ENCODE measurements around the gene LANCL2.
"Not testable (repeated sequence)": the region's sequence is repeated elsewhere in the genome, so short reads cannot be mapped to it uniquely, and the experiment has no call there.

LANCL2 gene

DNA sequence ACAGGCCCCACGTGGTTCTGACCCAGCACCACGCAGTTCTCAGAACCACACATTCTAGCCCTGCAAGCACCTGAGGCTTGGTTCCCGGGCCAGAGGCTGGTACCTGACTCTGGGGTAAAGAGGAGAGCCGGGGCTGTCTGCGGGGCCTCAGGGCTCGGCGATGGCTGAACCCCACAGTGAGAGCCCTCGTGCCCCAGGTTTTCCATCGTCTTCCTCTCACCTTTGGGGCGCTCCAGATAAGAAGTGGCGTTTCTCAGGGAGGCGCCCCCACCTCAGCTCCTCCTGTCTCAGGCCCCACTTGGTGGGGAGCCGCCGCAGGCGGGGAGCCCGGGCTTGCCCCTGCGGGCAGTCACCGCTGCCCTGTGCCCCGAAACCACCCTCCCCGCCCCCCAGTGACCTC is 2.2 kb upstream of the LANCL2 start:
- no peak for DNase-seq

DNA sequence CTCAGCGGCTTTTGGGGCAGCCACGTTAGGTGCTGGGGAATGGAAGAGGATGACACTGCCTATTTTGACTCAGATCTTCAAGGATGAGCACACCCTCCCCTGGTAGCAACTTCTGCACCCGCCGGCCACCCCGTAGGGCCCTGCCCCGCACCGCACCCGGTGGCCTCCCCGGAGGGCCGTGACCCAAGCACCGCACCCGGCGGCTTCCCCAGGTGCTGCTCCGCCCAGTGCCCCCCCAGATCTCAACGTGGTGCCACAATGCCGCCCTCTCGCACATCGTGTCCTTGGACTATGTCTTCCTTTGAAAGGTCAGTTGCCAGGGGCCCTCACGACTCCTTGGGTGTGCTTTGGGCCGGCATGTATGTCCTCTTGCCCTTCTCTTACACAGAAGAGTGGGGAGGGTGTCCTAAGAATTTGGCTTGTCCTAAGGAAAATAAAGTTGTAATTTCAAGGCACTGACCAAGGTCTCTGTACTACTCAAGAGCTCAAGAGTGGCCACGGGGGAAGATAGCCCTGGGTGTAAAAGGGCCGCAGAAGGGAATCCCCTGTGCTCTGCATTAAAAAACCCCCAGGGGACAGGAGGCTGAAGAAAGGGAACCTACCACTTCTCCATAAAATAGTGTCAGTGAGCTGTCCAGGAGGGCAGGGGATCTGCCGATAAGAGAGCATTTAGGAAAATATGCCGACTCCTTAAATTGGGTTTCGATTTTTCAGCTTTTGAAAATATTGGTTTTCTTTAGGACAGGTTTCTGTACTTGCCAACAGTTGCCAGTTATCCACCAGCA is 1.6 kb upstream of the LANCL2 start:
- DNase-seq: no peak

DNA sequence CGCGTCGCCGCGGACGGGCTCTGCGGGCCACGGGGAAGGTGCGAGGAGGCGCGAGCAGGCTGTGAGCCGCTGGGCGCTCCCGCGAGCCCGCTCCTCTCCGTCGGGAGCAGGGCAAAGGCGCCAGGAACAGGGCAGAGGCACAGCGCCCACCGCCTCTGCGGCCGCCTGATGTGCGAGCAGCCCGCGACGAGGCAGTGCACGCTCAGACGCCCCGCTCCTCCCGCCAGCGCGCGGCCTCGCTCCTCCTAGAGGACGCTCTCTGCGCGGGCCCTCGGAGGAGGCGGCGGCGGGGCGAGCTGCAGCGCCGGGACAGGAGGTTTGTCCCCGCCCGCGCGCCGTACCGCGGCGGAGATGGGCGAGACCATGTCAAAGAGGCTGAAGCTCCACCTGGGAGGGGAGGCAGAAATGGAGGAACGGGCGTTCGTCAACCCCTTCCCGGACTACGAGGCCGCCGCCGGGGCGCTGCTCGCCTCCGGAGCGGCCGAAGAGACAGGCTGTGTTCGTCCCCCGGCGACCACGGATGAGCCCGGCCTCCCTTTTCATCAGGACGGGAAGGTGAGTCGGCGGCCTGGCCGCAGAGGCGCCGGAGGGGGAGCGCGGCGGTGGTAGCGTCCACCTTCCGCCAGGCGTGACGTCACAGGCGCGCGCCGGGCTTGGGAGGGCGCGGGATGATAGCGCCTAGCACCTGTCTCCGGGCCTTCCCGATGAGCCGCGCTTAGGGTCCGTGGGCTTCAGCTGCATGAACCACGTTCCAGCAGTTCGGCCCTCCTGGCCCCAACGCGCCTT is 731 bp downstream of the LANCL2 start:
- DNase-seq: peak; percentile 93

DNA sequence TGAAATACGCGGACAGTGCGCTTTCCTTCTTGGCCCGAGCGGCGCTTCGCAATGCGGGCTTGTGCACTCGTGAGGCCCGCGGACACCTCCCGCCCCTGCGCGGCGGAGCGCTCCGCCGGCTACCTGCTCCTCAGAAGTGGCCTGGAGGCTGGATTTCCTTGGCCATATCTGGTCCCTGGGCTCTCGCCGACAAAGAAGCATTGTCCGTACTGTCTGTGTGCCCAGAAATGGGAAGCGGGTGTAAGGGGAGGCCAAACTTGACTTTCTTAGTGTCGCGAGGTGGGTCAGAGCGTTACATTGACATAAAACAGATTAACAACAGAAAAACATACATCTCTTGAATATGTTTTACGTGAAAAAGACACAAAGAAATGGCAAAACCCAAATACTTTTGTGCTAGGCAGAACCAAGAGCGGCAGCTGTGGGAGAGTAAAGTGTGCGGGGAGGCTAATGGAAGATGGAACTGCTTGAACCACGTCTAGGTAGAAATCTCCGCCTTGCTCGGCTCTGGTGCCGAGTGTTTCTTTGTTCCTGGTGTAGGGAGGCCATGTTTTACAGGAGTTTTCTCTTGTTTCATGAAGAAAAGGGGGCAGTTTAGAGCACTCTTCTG is 1.4 kb downstream of the LANCL2 start:
- no peak for DNase-seq

DNA sequence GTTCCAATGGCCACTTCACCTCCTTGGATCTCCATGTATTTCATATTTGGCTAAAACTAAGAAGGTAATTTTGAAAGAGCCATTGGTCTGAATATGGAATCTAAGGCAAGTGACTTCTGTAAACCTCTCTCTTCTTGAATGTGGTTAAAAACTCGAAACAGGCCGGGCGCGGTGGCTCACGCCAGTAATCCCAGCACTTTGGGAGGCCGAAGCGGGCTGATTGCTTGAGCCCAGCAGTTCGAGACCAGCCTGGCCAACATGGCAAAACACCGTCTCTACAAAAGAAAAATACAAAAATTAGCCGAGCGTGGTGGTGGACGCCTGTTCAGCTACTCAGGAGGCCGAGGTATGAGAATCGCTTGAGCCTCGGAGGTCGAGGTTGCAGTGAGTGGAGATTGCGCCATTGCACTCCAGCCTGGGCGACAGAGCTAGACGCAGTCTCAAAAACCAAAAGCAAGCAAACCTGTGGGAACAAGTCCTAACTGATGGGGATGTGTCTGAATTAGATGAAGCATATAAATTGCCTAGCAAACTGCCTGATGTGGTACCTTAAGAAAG is 2.2 kb downstream of the LANCL2 start:
- no peak for DNase-seq

DNA sequence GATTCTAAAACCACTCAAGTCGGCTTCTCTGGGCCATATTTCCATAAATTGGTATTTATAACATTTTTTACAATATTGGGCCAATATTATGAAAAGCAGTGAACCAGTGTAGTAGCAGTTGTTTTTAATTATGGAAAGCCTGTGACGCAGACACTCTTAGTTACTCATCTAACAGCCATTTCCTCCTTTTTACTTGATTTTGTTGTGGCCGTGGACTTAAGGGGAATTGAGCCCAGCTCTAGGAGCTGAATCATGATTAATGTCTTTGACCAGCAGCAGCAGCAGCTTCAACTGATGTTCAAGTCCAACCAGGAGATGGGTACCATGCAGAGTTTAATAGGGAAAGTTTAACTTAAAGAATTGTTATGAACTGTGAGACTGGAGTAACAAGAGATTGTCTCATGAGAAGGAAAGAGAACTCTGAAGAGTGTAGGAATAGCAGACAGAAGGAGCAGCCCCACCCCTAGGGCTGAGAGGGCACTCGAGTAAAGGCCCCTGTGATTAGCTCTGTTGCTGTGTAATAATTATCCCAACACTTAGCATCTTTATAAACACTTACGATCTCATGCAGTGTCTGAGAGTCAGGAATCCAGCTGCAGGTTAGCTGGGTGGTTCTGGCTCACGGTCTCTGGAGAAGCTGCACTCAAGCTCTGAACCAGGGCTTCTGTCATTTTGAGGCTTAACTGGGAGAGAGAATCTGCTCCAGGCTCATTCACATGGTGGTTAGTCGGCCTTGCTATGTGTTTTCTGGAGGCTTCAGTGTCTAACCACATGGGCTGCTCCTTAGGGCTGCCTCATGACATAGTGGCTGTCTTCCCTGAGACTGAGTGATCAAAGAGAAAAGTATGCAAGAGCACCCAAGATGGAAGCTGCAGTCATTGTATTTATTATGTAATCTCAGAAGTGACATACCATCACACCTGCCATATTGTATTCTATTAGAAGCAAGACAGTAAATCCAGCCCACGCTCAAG is 4.6 kb downstream of the LANCL2 start:
- DNase-seq: no peak

DNA sequence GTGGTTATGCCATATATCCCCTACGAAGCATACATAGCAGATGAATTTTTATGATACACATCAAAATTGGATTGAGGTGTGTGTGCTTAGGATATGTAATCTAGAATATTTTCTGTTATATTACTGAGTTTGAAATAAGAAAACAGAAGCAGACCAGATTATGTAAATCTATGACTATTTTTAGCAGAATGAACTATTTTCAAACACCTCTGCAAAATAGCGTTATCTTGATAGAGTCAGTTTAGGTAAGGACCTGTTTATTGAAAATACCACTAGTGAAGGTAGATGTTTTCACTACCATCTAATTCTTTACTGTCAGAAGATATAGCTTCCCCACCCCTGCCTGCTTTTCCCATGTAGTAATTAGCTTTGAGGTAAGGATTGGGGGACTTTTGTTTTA is 9.1 kb downstream of the LANCL2 start:
- no peak for DNase-seq

DNA sequence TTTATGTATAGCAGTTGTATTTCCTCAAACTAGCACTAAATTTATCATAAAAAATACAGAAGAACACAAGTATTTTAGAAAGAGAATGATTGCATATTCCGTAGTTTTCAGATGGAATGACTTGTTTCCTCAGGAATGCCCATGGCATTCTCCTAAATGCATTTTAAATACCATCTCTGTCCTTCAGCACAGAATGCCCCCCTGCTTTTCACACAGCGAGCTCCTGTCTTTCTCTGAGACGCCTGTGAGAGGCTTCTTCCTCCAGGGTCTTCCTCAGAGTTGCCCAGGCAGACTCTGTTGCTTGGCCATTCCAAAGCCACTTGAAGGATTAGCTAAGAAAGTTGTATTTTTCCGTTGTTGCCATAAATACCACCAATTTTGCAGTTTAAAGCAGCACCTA is 10.1 kb downstream of the LANCL2 start:
- no peak for DNase-seq

DNA sequence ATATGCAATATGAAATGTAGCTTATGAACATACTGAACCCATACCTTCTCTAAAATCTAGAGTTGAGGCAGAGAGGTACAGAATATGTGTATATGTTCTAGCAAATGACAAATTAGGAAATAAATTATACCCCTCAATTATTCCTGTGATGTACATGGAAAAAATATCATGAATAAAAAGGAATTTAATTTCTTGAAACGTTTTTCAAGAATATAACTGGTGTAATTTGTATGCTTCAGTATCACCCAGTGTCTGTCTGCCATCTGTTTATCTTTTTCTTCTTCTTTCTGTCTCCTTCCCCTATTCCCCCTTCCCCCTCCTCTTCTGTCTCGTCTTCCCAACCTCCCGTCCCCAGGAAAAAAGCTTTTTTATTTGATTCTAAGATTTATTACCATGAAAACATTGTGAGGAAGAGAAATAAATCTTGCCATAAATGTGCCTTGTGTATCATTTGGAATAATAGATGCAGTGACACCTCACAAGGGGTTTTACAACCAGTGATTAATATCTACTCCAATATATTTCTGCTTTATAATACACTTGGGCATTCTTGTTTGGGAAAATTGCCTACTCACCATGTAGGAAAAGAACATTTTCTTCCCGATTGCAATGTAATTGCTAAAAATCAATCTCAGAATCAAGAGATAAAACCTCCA is 12.2 kb downstream of the LANCL2 start:
- DNase-seq: no peak

DNA sequence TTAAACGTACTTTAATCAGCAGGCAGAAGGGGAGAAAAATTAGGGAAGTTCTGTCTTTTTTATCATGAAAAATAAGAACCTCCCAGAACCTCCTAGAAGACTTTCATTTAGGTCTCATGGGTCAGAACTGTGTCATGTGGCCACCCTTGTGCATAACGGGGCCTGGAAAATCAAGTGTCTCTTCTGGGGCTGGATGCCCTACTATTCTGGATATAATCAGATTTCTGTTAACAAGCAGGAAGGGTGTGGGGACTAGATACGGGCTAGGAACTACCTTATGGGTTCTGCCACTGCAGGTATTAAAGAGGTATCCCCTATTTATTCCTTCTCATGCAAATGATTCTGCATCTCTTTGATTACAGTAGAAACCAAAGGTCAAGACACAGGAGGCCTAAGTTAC is 14.1 kb downstream of the LANCL2 start:
- DNase-seq: no peak

DNA sequence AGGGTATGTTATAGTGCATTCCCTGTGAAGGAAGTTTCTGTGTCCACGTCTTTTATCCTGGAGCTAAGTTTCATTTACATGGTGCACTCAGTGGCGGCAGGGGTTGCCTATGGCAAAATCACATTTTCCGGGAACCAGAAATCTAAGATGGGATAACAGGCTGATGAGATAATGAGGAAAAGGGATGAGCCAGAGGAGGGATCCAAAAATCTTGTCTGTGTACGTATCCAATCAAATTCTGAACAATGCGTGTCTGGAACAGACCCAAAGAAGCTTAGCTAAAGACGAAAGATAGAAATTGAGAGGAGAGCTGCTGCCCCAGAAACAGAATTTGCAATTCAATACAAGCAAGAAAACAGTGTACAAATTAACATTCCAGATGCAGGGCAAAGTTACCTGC is 16.1 kb downstream of the LANCL2 start:
- no peak for DNase-seq

DNA sequence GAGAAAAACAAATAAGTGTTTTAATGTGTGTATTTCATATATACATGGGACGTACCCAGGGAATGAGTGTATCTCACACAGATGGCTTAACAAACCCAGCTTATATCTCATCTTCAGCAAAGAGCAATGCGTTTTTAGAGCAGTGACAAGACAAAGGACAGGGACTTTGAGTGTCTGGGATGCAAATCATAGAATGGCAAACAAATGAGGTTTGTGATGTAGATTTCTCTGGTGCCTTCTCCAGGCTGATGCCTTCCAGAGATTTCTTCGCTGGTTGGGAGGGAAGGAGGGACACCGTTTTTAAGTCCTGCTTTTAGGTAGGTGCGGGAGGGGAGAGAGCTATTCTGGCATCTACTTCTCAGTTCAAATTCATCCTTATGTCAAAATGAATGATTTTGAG is 16.6 kb downstream of the LANCL2 start:
- no peak for DNase-seq

DNA sequence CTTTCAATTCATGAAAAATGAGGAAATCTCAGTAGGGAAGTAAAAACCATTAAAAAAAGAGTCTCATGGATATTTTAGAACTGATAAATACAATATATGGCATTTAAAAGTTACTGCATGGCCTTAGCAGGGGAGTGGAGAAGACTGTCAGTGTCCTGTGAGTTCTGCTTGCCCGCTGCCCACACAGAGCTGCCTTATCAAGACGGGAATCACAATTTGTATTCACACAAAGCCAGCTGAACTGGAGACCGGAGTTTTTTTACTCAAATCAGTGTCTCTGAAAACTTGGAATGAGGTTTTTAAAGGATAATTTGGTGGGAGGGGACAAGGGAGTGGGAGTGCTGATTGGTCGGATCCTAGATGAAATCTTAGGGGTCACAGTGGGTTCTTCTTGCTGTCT is 17.1 kb downstream of the LANCL2 start:
- no peak for DNase-seq

DNA sequence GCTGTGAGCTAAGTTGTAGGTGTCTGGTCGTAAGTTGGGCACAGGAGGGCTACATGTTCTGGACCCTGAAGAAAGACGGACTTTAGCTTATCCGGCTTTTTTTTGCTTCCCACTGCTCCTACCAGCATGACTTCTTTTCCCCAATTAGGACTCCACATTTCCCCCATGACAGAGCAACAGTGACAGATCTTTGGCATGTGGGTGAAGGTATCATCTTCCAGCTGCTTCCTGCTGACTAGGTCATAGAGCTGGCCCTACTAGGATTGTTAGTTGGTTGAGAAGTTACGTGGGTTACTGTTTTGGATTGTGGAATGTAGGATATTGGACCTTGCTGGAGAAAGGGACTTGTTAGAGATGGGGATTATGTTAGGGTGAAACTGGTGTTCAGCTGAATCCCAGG is 21.4 kb downstream of the LANCL2 start:
- DNase-seq: no peak

DNA sequence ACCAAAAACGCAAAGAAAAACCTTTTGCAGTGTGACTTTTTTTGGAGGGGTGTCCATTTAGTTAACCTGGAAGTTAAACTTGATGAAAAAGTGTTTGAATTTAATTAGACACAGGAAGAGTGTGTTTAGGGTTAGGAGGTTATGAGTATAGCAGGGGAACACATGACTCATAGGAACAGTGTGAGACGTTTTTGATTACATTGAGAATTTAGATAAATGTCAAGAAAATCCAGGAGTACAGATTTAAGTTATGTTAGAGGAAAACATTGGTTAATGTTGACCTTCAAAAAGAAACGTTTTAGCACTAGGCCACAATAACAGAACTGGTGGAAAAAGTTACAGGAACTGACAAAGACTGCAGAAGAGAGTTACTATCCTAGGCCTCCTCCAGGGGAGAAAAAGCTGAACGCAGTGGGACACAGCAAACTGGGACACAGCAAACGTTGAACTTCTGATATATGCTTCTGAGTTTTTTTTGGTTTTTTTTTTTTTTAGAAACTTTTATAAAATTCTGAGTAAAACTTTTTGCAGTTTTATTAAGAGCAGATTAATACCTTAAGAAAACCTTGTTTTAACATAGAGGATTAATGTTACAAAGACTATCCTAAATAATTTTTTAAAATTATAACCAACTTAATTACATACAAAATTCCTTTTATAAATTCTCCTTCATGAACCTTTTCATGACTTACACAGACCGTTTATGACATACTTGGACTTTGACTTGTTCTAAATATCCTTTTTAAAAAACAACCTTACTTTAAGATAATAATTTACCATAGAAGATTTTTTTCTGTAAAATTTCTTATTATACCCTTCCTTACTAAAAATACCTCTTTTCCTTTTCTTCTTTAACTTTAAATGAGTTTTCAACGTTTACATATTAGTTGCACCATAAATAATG is 22.2 kb downstream of the LANCL2 start:
- no peak for DNase-seq

DNA sequence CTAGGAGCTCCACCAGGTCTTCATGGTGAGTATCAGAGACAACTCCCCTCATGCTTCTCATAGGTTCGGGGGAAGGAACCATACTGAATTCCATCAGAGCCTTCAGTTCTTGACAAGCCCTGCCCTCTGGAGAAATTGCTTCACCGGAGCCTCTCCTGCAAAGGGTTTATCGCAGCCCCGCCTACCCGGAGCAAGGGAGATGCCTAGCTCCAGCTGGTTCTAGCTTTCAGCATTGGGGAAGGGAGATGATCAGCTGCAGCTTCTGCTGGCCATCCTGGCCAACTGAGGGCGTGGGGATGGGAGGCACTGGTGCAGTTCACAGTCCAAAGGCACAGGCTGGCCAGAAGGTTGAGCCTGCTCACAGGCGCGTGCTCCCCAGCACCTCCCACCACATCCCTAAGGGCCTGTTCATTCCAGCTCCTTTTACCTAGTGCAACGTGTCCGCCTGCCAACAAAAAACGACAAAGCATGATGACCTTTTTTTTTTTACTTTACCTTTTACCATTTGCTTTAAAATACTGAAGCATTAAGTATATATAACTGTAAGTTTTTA is 31.2 kb downstream of the LANCL2 start:
- DNase-seq: no peak

DNA sequence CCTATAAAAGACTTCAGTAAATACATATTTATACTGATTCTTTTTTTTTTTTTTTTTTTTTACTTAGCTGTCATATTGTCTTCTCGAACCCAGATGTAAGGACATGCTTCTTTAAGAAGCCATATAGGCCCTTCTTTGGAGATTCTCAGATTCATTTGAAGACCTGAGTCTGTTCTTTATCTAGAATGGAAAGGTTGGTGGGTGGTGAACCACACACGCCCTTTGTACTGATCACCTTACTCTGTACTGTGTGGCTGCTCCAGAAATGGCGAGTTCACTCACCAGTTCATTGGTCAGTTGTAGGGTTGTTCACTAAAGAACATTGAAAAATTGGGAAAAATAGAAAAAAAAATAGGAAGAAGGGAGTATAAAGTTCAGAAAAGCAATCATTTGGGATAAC is 32.5 kb downstream of the LANCL2 start:
- no peak for DNase-seq

DNA sequence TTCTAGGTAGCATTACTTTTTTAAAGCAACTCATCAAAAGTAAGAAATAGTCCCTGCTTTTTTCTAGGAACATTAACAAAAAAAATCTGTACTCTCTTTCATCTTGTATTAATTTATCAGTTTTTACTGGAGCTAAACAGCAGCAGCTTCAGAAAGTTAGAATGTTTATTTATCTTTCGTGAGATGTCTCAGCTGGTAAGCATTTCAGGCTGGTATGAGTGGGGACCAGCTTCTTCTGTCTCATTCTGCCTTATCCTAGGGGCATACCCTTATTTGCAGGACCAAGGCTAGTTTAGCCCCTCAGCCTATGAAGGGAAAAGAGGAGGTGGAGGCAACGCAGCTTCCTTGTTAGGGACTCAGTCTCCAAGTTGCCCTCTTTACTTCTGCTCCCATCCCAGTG is 35.1 kb downstream of the LANCL2 start:
- no peak for DNase-seq

DNA sequence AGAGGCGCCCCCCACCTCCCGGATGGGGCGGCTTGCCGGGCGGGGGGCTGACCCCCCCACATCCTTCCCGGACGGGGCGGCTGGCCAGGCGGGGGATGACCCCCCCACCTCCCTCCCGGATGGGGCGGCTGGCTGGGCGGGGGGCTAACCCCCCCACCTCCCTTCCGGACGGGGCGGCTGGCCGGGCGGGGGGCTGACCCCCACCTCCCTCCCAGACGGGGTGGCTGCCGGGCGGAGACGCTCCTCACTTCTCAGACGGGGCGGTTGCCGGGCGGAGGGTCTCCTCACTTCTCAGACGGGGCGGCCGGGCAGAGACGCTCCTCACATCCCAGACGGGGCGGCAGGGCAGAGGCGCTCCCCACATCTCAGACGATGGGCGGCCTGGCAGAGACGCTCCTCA is 37.4 kb downstream of the LANCL2 start:
- not testable (repeated sequence) for DNase-seq

DNA sequence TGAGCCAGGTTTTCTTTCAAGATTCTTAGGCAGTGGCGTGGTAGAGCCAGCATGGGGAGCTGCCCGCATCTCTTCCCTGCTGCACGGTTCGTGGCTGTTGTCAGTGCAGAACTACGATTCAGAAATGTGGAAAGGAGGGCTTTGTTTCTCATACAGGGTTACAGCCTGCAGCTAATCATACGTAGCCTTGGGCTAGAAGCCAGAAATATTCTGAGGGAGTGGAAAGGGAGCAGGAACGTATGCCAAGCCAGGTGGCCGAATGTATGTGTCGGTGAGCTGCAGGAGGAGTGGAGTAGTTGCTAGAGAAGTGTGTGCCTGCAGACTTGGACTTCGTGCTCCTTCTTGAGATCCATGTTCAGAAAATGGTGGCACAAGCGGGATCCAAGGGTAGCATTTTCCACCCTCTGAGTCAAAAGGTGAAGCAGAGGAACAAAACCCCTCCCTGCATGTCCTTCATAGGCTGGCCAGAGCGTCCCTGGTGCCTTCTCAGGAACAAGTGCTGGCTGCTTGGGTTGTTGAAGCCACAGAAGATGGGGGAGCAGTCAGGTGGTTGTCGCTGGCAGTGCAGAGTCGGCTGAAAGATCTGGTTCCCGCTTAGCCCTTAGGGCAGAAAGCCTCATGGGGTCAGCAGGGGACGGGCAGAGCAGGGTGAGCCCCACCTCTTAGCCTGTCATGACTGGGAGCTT is 40.9 kb downstream of the LANCL2 start:
- peak; percentile 28 for DNase-seq

Data from NCI-H1092 (cell line).